ENCODE measurements around the gene TRAF2. TPM values are rescaled to one million over a fixed set of nuclear protein-coding genes. Genes with fewer than 3 reads are reported as not detected.

TRAF2 gene
- total RNA-seq, 6 experiments from 2014 or later = 5.8 to 8.8 (median 7.1) TPM

DNA sequence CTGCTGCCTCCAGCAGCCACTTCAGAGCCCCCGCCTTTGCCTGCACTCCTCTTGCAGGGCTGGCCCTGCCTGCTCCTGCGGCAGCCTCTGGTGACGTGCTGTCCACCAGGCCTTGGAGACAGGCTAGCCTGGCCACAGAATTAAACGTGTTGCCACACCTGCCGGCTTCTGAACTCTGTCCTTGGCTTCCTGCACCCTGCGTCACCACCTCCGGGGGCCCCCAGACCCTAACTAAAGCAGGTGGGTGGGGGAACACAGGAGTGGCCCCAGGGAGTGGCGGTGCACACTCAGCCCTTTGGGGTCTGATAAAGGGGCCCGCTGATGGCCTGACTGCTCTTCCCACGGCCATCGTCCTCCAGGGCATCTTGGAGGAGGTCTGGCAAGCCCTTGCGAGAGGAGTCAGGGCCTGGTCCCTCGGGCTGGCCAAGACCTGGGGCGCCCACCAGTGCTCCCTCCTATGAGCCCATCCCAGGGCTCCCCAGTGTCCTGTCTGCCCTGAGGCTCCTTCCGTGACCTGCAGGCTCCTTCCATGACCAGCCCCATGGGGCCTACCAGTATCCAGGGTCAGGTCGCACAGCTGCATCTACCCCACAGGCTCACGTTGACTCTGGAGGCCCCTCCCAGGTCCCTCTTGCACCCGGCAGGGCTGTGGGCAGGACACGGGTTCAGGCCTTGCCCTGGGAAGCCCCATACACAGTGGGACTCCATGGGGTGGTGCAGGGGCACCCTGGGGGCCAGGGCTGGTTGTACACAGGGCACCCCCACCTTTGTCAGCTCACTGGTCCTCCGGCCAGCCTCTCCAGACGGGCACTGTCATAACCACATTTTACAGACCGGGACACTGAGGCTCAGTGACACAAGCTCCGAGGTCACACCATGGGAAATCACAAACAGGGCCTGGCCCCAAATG lies 35.2 kb upstream of the TRAF2 start:
- H3K4me1 ChIP-seq = peaks cover 0 to 29% (median 15%) of the 10 kb centered on the region in 4 donors
- H3K27me3 ChIP-seq = no peaks in the 10 kb centered on the region
- no peak overlapping the region for H3K4me3 ChIP-seq
- WGBS (ENCODE audit: insufficient coverage, low coverage, low lambda C conversion rate, missing lambda C conversion rate) = 30% methylated on average over 2 of the region's 23 CpGs
- H3K27ac ChIP-seq = peak overlapping the region in 2 of 3 donors; percentile 61 to 80
- peak in 2 of 3 donors; percentile 25 to 59 for DNase-seq
- ATAC-seq = no peak
- TF ChIP-seq CTCF (IDR thresholded peaks at IDR 0.05) (no peak), POLR2A (IDR thresholded peaks at IDR 0.05) (no peak)
- H3K9me3 ChIP-seq = no peaks in the 10 kb centered on the region
- intact Hi-C loops (cut with DNase I) = no loop called here
- peaks cover 0 to 4% (median 0%) of the 10 kb centered on the region in 4 donors for H3K36me3 ChIP-seq

DNA sequence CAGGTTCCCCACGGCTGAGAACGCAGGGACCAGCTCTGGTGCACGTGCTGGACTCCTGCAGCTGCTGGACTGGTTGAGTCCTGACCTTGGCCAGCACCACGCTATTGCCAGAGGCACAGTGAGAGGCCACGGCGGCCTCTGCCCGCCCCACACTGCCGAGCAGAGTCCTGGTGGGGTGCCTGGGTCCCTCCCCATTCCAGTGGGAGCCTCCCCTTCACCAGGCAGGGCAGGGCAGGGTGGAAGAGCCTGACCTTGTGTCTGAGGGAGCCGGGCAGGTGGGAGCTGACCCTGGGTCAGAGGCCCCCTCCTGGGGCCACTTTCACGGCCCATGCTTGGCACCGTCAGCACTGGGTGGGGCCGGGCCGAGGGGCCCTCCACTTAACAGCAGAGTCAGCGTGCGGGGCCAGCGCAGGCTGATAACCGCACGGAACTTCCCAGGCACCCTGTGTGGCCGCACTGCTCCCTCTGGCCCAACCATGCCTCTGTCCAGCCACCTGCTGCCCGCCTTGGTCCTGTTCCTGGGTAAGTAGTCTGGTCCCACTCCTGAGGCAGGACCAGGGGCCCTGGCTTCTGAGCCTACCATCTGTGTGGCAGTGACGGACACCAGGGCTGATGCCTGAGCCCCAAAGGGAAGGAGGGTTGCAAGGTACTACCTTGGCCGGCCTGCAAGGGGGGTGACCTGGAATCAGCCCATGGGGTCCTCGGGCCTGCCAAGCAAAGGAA lies 34.2 kb upstream of the TRAF2 start, which contains the start of gene MAMDC4:
MAMDC4 (plus strand) TSS at position 406 of the 723 bp plus-strand sequence; CDS start at position 477, 71 bp downstream.
- Histone ChIP-seq H3K27ac (peak within 1 kb of the TSS in 2 of 3 donors; percentile 61 to 80), H3K9me3 (no peaks in the 10 kb centered on the region), H3K4me1 (peaks cover 0 to 29% (median 15%) of the 10 kb centered on the region in 4 donors), H3K27me3 (no peaks in the 10 kb centered on the region), H3K4me3 (peak within 1 kb of the TSS in 1 of 3 donors; percentile 39), H3K36me3 (peaks cover 0 to 4% (median 0%) of the 10 kb centered on the region in 4 donors)
- TF ChIP-seq POLR2A (IDR thresholded peaks at IDR 0.05) (peak; percentile 57), CTCF (IDR thresholded peaks at IDR 0.05) (no peak)
- DNase-seq (peak; percentile 79 to 95 (median 93)), ATAC-seq (peak; percentile 16 to 61 (median 42))
- intact Hi-C loops (cut with DNase I) = no loop called here
- 29% methylated on average over 4 of the region's 23 CpGs for WGBS (ENCODE audit: insufficient coverage, low coverage, low lambda C conversion rate, missing lambda C conversion rate)

DNA sequence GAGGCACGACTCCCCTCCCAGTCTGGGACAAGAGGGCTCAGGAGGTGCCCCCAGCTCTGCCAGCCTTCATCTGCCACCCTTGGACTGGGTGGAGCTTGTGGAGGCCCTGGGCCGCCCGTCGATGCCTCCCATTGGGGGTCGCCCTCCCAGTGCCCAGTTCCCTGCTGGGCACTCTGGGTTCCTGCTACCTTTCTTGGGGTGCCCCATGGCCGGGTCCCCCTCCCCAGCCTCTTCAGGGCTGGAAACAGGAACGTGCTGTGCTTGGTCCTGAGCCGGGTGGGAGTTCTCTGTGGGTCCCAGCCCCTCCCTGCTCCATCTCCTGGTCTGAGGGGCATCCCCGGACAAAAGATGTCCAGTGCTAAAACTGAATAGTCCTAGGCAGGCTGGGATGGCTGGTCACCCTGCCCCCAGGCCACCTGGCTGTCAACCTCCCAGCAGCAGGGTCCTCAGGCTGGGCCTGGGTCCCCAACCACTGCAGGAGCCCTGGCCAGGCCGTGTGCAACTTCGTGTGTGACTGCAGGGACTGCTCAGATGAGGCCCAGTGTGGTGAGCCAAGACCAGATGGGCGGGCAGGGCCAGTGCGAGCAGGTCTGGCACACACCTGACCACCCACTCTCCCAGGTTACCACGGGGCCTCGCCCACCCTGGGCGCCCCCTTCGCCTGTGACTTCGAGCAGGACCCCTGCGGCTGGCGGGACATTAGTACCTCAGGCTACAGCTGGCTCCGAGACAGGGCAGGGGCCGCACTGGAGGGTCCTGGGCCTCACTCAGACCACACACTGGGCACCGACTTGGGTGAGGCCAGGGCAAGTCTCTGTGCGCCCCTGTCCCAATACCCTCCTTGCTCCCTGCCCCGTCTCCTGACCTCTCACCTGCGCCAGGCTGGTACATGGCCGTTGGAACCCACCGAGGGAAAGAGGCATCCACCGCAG lies 33.4 kb upstream of the TRAF2 start:
- Histone ChIP-seq H3K4me3 (peak overlapping the region in 1 of 3 donors; percentile 39), H3K9me3 (no peaks in the 10 kb centered on the region), H3K27ac (peak overlapping the region in 2 of 3 donors; percentile 61 to 73), H3K27me3 (no peaks in the 10 kb centered on the region), H3K4me1 (peaks cover 0 to 29% (median 15%) of the 10 kb centered on the region in 4 donors), H3K36me3 (peaks cover 0 to 4% (median 0%) of the 10 kb centered on the region in 4 donors)
- DNase-seq (peak; percentile 23 to 59 (median 50)), ATAC-seq (no peak)
- no peak for TF ChIP-seq CTCF (IDR thresholded peaks at IDR 0.05)
- no peak for TF ChIP-seq POLR2A (IDR thresholded peaks at IDR 0.05)
- WGBS (ENCODE audit: insufficient coverage, low coverage, low lambda C conversion rate, missing lambda C conversion rate) = 39% methylated on average over 5 of the region's 29 CpGs
- intact Hi-C loops (cut with DNase I) = no loop called here

Data from right lobe of liver (tissue), 6 donors.